ENCODE data around the gene KLHDC7A.

KLHDC7A gene

GRCh38 chr1:18532390-18533170, 51.9 kb downstream of the KLHDC7A start:
- Mint-ChIP-seq H3K9me3 (no peaks in the 10 kb centered on the region), H3K27me3 (peaks cover 9% of the 10 kb centered on the region), H3K4me3 (no peak overlapping the region), H3K36me3 (ENCODE audit: low read depth) (no peaks in the 10 kb centered on the region), H3K27ac (no peak overlapping the region), H3K4me1 (ENCODE audit: low read depth) (no peaks in the 10 kb centered on the region)
- intact Hi-C loops (cut with micrococcal nuclease) = no loop called here

DNA sequence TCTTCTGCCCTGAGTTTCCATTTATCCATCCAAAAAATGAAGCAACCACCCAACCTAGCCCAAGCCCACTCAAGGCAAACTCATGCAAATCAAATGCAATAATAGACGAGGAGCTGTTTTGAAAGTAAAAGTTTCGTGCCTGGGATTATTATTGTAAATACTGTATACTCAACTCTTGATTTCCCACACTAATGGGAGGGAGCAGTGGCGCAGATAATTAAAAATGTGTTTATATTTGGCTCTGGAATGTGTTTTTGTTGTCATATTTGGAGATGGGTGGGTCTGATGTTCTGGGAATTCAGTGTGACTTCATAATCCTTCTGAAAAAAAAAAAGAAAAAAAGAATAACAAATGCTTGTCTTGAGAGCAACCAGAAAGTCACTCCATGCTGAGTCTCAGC, 52.5 kb downstream of the KLHDC7A start:
- Mint-ChIP-seq H3K36me3 (ENCODE audit: low read depth) (no peaks in the 10 kb centered on the region), H3K9me3 (no peaks in the 10 kb centered on the region), H3K27me3 (peaks cover 11% of the 10 kb centered on the region), H3K4me1 (ENCODE audit: low read depth) (no peaks in the 10 kb centered on the region), H3K4me3 (no peak overlapping the region), H3K27ac (no peak overlapping the region)
- intact Hi-C loops (cut with micrococcal nuclease) = no loop called here

DNA sequence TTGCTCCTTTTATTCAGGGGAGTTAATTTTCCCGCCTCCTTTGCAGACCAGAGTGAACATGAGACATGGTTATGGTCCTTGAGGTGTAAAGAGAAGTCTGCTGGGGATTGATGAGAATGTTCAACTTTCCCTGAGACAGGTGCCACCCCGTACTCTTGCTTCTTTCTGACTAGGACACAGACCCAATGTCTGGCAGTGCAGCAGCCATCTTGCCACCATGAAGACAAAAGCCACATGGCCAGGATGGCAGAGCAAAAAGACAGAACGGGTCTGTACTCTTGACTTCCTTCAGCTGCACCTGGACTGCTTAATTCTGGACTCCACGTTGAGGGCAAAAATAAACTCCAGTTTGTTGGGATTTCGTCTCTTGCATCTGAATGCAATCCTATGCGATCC, 54.1 kb downstream of the KLHDC7A start:
- Mint-ChIP-seq H3K27ac (no peak overlapping the region), H3K9me3 (no peaks in the 10 kb centered on the region), H3K4me1 (ENCODE audit: low read depth) (no peaks in the 10 kb centered on the region), H3K4me3 (no peak overlapping the region), H3K36me3 (ENCODE audit: low read depth) (no peaks in the 10 kb centered on the region), H3K27me3 (peaks cover 12% of the 10 kb centered on the region)
- intact Hi-C loops (cut with micrococcal nuclease) = no loop called here

All from dendritic cell treated with granulocyte-macrophage colony-stimulating factor and Interleukin-4, amounts not matched to agents 40 ng/mL and 50 ng/mL, for 4 days (primary cell).